ENCODE measurements around the gene FAR2.

DNA sequence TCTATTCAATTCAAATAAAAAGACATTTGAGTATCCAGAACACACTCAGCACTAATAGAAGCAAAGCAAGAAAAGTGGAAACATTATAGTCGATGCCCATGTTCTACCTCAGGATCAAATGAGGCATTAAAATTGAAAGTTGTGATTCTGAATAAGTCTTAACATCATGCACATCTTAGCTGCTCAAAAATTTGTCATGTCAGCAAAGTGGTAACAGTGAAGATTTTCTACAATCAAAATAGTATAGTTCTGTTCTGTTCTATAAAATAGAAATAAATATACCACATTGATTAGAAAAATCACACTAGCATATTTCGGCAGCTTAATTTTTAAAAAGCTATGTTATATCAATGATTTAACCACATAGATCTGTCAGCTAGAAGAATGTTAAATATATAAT, 157.2 kb downstream of the FAR2 start:
- TF ChIP-seq, protein P1, sequence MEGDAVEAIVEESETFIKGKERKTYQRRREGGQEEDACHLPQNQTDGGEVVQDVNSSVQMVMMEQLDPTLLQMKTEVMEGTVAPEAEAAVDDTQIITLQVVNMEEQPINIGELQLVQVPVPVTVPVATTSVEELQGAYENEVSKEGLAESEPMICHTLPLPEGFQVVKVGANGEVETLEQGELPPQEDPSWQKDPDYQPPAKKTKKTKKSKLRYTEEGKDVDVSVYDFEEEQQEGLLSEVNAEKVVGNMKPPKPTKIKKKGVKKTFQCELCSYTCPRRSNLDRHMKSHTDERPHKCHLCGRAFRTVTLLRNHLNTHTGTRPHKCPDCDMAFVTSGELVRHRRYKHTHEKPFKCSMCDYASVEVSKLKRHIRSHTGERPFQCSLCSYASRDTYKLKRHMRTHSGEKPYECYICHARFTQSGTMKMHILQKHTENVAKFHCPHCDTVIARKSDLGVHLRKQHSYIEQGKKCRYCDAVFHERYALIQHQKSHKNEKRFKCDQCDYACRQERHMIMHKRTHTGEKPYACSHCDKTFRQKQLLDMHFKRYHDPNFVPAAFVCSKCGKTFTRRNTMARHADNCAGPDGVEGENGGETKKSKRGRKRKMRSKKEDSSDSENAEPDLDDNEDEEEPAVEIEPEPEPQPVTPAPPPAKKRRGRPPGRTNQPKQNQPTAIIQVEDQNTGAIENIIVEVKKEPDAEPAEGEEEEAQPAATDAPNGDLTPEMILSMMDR (tag by site-specific recombination; IDR thresholded peaks at IDR 0.05): no peak
- no peak for TF ChIP-seq ZSCAN16 (tag by site-specific recombination; IDR thresholded peaks at IDR 0.05)
- TF ChIP-seq, protein P2, sequence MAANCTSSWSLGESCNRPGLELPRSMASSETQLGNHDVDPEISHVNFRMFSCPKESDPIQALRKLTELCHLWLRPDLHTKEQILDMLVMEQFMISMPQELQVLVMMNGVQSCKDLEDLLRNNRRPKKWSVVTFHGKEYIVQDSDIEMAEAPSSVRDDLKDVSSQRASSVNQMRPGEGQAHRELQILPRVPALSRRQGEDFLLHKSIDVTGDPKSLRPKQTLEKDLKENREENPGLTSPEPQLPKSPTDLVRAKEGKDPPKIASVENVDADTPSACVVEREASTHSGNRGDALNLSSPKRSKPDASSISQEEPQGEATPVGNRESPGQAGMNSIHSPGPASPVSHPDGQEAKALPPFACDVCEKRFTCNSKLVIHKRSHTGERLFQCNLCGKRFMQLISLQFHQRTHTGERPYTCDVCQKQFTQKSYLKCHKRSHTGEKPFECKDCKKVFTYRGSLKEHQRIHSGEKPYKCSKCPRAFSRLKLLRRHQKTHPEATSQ (tag by site-specific recombination; IDR thresholded peaks at IDR 0.05): no peak
- no peak for TF ChIP-seq ZXDB (tag by site-specific recombination; IDR thresholded peaks at IDR 0.05)
- TF ChIP-seq, protein P3, sequence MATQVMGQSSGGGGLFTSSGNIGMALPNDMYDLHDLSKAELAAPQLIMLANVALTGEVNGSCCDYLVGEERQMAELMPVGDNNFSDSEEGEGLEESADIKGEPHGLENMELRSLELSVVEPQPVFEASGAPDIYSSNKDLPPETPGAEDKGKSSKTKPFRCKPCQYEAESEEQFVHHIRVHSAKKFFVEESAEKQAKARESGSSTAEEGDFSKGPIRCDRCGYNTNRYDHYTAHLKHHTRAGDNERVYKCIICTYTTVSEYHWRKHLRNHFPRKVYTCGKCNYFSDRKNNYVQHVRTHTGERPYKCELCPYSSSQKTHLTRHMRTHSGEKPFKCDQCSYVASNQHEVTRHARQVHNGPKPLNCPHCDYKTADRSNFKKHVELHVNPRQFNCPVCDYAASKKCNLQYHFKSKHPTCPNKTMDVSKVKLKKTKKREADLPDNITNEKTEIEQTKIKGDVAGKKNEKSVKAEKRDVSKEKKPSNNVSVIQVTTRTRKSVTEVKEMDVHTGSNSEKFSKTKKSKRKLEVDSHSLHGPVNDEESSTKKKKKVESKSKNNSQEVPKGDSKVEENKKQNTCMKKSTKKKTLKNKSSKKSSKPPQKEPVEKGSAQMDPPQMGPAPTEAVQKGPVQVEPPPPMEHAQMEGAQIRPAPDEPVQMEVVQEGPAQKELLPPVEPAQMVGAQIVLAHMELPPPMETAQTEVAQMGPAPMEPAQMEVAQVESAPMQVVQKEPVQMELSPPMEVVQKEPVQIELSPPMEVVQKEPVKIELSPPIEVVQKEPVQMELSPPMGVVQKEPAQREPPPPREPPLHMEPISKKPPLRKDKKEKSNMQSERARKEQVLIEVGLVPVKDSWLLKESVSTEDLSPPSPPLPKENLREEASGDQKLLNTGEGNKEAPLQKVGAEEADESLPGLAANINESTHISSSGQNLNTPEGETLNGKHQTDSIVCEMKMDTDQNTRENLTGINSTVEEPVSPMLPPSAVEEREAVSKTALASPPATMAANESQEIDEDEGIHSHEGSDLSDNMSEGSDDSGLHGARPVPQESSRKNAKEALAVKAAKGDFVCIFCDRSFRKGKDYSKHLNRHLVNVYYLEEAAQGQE (tag by site-specific recombination; IDR thresholded peaks at IDR 0.05): no peak
- TF ChIP-seq GLI4 (tag by site-specific recombination; IDR thresholded peaks at IDR 0.05): no peak
- no peak for TF ChIP-seq ZNF324 (tag by site-specific recombination; IDR thresholded peaks at IDR 0.05)
